Mesenteric fat pad (tissue), 1 donor: ENCODE measurements around the gene SLC38A10. TPM values are rescaled to one million over a fixed set of nuclear protein-coding genes. Genes with fewer than 3 reads are reported as not detected.

Experiments used
- DNase-seq: peaks from one replicate; pipeline ENCODE4 v3.0.0-alpha.2; 2020; ENCODE audit warnings: low spot score
- total RNA-seq: library from RNA; stranded (reverse); fragmentation: NEBNext Ultra II Directional; extraction: Animal tissue kit (Norgen Biotek cat#: 25700); gene quantifications from one replicate; pipeline ENCODE4 v1.2.1, GENCODE V29; 2021
- donor health status: DM: yes; HTN: yes; CAD: no.

SLC38A10 gene
- total RNA-seq, 1 donor from 2014 or later, result 88.0 TPM

DNA sequence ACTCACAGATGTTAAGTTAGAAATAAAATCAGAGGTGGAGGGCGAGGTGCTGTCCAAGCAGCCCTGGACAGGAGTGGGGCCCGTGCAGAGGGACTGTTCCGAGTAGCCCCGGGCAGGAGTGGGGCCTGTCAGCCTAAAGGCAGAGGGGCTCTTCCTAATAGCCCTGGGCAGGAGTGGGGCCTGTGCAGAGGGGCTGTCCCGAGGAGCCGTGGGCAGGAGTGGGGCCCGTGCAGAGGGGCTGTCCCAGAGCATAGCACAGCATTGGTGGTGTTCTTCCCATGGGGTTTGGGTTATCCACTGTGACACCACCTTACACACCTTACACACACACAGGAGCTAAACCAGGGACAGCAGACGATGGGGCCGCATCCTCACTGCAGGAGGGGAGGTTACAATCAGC lies 82.7 kb downstream of the SLC38A10 start:
- no peak for DNase-seq

- DNase-seq, result no peak
These were observed 84.2 kb downstream of the SLC38A10 start for GRCh38 chr17:81210868-81211267.

GRCh38 chr17:81210466-81210865 lies 84.6 kb downstream of the SLC38A10 start:
- DNase-seq, result no peak

DNA sequence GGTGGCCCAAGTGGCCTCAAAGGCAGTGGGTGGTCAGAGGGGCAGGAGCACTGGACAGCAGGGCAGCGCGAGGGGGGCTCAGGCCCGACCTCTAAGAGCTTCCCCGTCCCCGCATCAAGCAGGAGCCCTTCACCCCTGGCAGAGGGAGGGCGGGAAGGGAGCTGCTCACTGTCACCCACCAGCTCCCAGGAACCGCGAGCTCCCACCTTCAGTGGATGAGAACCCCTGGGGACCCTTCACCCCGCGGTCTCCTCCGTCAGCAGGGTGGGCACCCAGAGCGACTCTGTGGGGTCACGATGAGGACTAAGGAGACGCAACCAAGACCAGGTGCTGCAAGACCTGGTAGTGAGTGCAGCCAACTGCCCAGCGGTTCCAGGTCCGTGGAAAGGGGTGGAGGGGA lies 86.0 kb downstream of the SLC38A10 start:
- no peak for DNase-seq

- no peak for DNase-seq
These were observed 86.5 kb downstream of the SLC38A10 start for GRCh38 chr17:81208651-81209050.

DNA sequence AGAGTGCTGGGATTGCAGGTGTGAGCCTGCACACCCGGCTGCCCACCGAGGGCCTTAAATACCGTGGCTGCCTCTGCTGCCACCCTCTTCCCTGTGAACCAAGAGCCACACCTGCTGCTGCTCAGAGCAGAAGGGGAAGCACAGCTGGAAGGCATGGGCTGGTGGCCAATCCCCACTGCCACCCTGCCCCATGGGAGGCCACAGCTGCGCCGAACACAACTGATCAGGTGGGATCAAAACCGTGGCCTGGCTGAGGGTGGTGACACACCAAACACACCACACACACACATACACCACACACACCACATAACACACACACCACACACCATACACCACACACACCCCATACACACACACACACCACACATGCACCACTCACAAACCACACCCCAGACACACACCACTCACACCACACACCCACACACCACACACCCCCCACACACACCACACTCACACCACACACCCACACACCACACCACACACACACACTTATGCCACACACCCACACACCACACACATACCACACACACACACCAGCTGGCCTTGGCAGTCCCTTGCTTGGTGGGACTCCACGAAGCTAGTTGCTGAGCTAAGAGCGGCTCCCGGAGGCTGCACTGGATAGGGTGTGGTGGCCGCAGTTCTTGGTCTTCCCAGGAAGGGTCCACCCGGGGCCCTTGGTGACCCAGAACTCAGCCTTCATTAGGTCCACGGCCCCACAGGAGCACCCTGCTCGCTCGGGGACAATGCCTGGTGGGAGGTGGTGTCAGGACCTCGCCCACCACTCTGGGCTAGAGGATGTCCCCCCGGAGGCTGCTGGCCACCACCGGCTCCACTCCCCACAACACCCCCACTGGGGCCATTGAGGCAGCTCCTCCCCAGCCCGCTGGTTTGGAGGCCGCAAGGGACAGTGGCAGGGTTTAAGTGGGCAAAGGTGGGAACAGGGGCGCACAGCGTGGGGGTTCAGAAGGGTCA lies 87.2 kb downstream of the SLC38A10 start:
- DNase-seq, result no peak

DNA sequence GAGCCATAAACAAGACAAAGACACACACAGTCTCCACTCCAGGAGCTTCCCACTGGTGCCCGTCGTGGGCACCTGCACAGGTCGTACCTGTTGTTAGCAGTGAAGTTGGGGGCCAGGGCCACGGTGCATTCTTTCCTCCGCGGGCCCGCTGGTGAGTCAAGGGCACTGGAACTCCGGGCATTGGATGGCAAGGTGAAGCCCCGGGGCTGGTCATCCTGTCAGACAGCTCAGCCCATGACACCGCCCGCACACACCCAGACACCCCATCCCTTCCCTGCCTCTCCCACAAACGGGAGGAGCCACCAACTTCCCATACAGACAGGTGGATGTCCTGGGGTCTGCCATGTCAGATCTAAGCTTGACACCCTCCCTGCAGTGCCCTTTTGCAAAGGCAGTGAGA lies 88.5 kb downstream of the SLC38A10 start:
- DNase-seq, result no peak

- no peak for DNase-seq
These were observed 88.9 kb downstream of the SLC38A10 start for GRCh38 chr17:81206166-81206565.

DNA sequence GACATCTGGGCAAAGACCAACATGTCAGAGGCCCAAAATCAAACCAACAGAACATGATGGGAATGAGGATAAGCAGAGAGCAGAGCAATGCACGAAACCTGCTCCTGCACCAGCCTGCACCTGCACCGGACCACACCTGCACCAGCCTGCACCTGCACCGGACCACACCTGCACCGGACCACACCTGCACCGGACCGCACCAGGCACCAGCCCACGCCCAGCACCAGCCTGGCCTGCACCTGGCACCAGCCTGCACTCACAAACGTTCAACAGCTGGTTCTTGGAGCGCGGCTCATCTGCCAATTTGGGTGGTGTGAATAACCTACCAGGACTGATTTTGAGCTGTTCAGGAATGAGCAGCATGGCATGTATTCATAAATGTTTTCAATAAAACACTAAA lies 90.5 kb downstream of the SLC38A10 start:
- DNase-seq, result no peak

DNA sequence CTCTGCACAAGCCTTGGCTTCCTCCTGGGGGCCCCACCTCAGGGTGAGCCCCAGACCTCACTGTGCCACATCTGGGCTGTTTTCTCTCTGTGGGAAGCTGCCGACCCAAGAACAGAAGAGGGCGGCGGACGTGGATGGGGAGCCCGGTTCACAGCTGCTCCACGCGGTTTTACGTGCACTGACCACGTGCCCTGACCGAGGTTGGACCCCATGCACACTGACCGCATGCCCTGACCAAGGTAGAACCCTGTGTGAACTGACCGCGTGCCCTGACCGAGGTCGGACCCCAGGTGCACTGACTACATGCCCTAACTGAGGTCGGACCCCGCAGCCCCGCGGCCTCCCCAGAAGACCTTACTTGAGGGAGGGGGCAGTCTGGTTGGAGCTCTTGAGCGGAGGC lies 92.0 kb downstream of the SLC38A10 start:
- no peak for DNase-seq

DNA sequence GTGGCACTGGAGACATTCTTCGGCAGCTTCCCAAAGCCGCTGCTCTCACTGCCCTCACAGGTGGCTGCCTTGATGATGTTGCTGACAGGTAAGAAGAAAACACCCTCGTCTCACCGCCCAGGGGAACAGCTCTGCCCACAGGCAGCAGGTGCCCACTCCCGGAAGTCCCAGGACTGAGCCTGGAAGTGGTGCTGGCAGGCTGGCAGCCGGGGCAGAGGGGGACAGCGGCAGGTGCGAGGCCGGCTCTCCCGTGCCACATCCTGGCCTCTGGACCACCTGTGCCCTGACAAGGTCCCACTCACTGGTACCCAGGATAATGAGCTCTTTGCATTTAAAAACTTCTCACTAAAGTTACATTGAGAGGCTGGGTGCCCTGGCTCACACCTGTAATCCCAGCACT lies 92.8 kb downstream of the SLC38A10 start:
- no peak for DNase-seq

DNA sequence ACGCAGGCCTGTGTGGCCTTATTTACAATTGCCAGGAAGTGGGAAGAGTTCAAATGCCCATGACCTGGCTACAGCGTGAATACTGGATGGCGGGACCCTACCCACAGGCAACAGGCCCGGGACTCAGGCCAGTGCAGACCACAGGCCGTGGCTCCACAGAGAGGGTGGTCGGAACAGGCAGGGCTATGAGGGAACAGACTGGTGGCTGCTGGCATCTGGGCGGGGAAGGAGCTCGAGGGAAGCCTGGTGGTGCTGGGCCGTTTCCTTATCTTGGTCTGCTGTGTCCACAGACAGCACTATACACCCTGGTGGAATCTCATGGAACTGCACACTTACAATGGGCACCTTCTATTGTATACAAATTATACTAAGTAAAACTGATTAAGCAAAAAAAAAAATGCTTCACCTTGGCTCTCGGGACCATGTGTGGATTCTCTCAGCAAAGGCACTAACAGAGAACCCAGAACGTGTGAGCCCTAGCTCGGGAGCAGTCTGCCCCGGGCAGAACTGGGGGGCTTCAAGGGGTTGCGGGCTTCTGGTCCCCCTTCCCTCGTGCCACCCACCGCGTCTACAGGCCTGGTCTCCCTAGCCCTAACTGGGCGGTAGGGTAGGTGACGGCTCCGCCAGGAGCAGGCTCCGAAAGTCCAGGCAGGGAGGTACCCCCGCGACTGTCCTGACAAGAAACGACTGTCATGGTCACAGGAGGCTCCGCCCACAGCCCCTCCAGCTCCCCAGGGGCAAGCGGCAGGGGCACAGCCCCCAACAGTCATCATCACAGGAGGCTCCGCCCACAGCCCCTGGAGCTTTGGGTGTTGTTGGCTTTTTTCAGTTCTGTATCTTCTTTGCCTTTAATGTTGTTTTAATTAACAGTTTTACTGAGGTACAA lies 94.2 kb downstream of the SLC38A10 start:
- no peak for DNase-seq

GRCh38 chr17:81200201-81200600 lies 94.9 kb downstream of the SLC38A10 start:
- DNase-seq, result no peak

GRCh38 chr17:81199482-81199830 lies 95.7 kb downstream of the SLC38A10 start:
- DNase-seq, result no peak

DNA sequence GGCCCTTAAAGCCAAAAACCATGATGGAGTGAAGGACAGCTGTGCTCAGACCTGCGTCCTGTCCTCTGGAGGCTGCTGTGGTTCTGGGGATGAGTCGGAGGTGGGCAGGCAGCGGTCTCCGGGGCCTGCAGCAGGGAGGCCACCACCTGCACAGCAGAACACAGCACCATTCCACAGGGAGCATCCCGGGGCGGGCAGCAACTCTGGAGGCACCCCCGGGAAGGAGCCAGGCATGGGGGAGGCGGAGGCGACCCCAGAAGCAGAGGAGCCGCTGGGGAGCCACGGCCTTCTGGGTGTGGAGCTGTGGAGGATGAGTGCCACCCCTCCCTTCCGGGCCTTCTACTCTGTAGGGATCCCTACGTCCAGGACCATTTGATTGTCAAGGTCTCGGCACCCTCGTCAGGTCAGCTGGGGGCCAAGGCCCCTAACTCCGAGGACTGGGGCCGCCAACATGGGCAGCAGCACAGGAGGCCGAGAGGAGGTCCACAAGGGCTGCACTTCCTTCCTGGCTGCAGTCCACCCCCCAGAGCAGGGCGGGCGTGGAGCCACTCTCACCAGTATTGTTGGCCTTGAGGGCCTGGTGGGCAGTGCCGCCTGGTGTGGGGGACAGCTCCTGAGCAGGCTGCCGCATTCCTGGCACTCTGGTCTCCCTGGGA lies 96.2 kb downstream of the SLC38A10 start:
- no peak for DNase-seq

DNA sequence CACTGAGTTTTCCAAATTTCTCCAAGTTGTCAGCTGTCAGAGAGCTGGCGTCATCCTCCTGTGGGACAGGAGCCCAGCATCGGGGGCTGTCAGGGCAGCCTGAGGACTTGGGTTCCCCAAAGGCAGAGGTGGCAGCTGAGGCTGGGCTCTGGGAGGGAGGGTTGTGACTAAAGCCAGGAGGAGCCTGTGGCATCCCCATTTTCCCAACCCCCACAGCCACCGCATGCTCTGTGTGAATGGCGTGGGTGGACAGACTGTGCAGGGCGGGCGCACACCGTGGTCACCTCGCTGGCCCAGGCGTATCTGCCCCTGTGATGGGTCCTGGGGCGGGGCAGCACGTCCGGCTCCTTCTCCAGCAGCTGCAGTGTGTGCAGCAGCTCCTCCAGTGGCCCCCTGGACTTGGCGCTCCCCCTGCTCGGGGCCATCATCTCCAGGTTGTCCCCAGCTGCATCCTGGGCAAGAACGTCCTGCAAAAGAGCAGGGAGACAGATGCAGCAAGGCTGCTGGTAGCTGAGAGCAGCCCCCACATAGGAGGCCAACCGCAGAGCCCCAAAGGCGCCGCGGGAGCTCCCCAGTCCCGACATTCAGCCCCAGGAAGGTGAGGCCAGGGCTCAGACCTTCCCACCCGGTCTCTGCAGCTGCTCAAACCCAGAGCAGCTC lies 97.1 kb downstream of the SLC38A10 start:
- no peak for DNase-seq

DNA sequence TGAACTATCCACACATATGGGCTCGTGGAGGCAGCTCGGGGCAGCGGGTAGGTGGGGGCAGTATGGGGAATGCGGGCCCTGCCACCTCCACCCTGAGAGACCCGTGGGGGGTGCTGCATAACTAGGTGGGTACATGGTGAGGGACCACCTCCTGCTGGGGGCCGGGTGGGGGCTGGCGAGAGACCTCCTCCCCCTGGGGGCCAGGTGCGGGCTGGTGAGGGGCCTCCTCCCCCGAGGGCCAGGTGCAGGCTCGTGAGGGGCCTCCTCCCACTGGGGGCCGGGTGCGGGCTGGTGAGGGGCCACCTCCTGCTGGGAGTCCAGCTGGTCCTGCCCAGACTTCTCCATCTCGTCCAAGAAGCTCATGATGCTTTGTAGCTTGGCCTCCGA lies 97.7 kb downstream of the SLC38A10 start:
- DNase-seq, result no peak

- DNase-seq, result no peak
These were observed 98.3 kb downstream of the SLC38A10 start for GRCh38 chr17:81196505-81197408.

DNA sequence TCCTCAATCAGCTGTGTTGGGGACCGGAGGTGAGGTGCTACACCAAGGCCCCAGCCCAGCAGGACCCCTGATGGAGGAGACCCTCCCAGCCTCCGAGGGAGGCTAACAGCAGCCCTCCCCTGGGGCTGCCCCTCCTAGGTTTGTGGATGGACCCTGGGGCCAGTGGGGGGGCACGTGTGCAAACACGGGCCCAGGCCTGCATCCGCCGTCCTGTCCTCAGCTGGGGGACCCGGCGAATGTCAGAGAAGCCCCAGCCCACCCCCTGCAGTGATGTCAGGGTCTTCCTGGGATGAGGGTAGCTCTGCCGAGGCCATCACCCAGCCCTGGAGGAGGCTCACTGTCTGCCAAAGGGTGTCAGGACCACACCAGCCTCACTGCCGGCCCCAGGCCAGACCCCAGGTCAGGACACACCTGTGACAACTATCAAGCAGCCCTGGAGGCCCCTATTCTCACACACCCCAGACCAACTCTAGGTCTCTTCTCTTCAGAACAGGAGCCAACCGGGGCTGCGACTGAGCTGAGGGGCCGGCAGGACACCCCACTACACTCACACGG lies 99.1 kb downstream of the SLC38A10 start:
- no peak for DNase-seq
